ENCODE measurements around the gene RASA3.

RASA3 gene

DNA sequence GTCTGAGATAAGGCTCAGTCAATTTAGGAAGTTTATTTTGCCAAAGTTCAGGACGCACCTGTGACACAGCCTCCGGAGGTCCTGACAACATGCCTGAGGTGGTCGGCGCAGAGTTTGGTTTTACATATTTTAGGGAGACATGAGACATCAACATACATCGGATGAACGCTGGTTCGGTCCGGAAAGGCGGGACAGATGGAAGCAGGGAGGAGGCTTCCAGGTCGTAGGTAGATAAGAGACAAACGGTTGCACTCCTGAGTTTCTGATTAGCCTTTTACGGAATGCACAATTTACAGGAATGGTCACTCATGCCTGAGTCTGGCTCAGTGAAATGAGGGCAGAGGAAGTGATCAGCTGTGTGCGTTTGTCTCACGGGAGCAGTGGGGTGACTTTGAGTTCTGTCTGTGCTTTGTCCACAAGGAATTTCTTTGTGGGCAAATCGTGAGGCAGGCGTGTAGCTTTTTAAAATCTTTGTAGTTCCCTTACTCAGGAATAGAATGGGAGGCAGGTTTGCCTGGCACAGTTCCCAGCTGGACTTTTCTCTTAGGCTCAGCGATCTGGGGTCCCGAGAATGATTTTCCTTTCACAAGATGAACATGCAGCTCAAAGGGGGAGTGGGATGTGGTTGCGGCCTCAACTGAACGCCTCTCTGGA, 194.8 kb downstream of the RASA3 start:
- H3K36me3 ChIP-seq (replicated peaks) = no peaks in the 10 kb centered on the region
- H3K27me3 ChIP-seq (replicated peaks) = no peaks in the 10 kb centered on the region
- DNase-seq = no peak
- in situ Hi-C loops (cut with HindIII; ENCODE audit: low pct_ligation_motif_present, low sequenced_read_pairs) = no loop called here
- TF ChIP-seq, protein P1, sequence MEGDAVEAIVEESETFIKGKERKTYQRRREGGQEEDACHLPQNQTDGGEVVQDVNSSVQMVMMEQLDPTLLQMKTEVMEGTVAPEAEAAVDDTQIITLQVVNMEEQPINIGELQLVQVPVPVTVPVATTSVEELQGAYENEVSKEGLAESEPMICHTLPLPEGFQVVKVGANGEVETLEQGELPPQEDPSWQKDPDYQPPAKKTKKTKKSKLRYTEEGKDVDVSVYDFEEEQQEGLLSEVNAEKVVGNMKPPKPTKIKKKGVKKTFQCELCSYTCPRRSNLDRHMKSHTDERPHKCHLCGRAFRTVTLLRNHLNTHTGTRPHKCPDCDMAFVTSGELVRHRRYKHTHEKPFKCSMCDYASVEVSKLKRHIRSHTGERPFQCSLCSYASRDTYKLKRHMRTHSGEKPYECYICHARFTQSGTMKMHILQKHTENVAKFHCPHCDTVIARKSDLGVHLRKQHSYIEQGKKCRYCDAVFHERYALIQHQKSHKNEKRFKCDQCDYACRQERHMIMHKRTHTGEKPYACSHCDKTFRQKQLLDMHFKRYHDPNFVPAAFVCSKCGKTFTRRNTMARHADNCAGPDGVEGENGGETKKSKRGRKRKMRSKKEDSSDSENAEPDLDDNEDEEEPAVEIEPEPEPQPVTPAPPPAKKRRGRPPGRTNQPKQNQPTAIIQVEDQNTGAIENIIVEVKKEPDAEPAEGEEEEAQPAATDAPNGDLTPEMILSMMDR (IDR thresholded peaks at IDR 0.05; ENCODE audit: low read depth, low read length, missing control alignments) = no peak
- no peak overlapping the region for H3K4me3 ChIP-seq (ENCODE audit: low read depth, low read length)
- no peak overlapping the region for H3K27ac ChIP-seq

DNA sequence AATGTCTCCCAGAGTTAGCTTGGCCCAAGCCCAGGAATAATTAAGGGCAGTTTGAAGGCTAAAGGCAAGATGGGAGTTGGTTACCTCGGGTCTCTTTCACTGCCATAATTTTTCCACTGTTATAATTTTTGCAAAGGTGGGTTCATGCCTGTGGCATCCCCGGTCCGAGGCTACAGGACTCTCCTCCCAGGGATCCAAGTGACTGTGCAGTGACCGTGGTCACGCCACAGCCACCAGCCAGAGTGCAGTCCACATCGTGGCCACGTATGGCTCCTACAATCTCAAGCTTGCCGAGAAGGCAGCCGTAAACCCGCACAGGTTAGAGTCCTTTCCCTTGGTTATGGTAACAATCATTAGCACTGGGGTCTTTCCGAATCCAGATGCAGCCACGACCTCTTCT, 195.3 kb downstream of the RASA3 start:
- TF ChIP-seq, protein P1 (IDR thresholded peaks at IDR 0.05; ENCODE audit: low read depth, low read length, missing control alignments) = no peak
- Histone ChIP-seq H3K36me3 (replicated peaks) (no peaks in the 10 kb centered on the region), H3K27me3 (replicated peaks) (no peaks in the 10 kb centered on the region), H3K27ac (no peak overlapping the region), H3K4me3 (ENCODE audit: low read depth, low read length) (no peak overlapping the region)
- no peak for DNase-seq
- in situ Hi-C loops (cut with HindIII; ENCODE audit: low pct_ligation_motif_present, low sequenced_read_pairs) = no loop called here

DNA sequence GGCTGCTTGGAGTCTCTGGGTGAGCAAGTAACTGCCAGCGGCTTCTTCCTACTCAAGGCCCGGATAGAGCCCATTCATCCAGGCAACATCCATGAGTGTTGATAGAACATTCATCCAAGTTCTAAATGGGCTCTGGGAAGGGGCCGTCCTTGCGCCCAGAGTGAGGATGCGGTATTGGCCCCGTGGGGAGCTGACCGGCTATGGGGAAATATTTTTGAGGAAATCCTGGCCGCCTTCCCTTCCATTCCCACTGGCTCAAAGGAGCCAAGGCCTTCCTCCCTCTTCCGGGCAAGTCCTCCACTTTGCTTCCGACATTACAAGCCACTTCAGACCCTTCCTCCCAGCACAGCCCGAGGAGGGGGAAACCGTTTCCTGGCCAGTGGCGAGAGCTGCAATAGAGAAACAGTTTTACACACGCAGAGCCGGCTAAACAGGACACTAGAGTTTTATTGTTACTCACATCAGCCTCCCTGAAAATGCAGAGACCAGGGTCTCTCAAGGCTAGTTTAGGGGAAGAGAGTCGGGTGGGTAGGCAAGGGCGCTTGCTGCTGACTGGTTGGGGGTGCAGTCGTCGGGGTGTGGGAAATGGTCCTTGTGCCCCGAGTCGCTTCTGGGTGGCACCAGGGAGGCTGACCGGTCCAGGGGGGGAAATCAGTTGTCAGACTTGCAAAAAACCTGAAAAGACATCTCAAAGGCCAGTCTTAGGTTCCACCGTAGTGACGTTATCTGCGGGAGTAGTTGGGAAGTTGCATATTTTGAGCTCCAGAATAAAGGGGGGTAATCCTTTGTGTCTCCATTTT, 196.1 kb downstream of the RASA3 start:
- Histone ChIP-seq H3K36me3 (replicated peaks) (no peaks in the 10 kb centered on the region), H3K27ac (no peak overlapping the region), H3K4me3 (ENCODE audit: low read depth, low read length) (no peak overlapping the region), H3K27me3 (replicated peaks) (no peaks in the 10 kb centered on the region)
- in situ Hi-C loops (cut with HindIII; ENCODE audit: low pct_ligation_motif_present, low sequenced_read_pairs) = no loop called here
- no peak for DNase-seq
- TF ChIP-seq, protein P1 (IDR thresholded peaks at IDR 0.05; ENCODE audit: low read depth, low read length, missing control alignments) = no peak

DNA sequence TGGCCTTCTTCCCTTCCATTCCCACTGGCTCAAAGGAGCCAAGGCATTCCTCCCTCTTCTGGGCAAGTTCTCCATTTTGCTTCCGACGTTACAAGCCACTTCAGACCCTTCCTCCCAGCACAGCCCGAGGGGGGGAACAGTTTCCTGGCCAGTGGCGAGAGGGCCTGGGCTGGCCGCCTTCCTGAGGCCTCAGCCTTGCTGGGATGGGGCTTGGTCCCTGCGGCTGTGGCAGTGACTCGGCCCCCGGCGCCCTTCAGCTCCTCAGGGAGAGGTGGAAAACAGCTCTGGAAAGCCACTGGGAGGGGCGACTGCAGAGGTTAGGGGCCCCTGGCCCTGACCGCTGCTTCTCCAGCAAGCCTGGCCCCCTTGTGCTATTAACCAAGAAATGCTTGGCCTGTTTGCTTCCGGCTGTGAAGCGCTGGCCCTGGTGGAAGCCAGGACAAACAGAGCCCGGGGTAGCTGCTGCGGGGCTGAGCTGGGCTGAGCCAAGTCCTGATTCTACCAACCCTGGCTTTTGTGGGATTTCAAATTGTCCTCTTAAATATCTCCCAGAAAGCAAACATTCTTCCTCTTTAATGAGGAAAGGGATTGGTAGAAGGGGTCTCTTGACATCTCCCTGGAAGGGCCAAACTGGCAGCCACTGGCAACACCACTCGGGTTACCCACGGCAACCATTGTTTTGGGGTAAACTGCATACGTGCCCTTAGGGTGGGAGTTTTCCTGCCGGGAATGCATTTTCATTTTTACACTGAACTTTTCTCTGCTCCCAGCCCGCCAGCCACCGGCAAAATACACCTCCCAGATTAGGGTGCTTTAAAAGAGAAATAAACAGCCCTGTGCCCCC, 197.2 kb downstream of the RASA3 start:
- TF ChIP-seq, protein P1 (IDR thresholded peaks at IDR 0.05; ENCODE audit: low read depth, low read length, missing control alignments) = no peak
- H3K4me3 ChIP-seq (ENCODE audit: low read depth, low read length) = no peak overlapping the region
- H3K36me3 ChIP-seq (replicated peaks) = no peaks in the 10 kb centered on the region
- no peak overlapping the region for H3K27ac ChIP-seq
- in situ Hi-C loops (cut with HindIII; ENCODE audit: low pct_ligation_motif_present, low sequenced_read_pairs) = no loop called here
- H3K27me3 ChIP-seq (replicated peaks) = no peaks in the 10 kb centered on the region
- DNase-seq = no peak

DNA sequence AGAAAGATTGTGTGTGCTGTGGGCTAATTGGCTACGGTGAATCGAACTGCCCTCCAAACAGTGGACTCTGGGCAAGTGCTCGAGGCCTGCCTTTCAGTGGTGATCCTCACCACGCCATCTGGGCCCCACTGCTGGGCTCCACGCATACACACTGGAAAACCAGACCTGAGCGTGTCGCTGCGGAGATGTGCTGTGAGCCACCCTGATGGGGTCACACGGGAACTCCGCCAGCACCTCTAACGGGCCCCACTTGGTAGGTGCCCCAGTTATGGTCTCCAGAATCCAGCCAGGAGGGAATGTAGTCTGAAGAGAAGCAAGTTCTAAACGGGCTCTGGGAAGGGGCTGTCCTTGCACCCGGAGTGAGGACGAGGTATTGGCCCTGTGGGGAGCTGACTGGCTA, 197.8 kb downstream of the RASA3 start:
- no peak for DNase-seq
- Histone ChIP-seq H3K4me3 (ENCODE audit: low read depth, low read length) (no peak overlapping the region), H3K27me3 (replicated peaks) (no peaks in the 10 kb centered on the region), H3K36me3 (replicated peaks) (no peaks in the 10 kb centered on the region), H3K27ac (no peak overlapping the region)
- in situ Hi-C loops (cut with HindIII; ENCODE audit: low pct_ligation_motif_present, low sequenced_read_pairs) = no loop called here
- TF ChIP-seq, protein P1 (IDR thresholded peaks at IDR 0.05; ENCODE audit: low read depth, low read length, missing control alignments) = no peak
